ENCODE results near the gene ARID1A. TPM values are rescaled to one million over a fixed set of nuclear protein-coding genes. Genes with fewer than 3 reads are reported as not detected.

Gene ARID1A
- total and polyA plus RNA-seq, 2 experiments from 2014 or later = 50.0 to 104 TPM

DNA sequence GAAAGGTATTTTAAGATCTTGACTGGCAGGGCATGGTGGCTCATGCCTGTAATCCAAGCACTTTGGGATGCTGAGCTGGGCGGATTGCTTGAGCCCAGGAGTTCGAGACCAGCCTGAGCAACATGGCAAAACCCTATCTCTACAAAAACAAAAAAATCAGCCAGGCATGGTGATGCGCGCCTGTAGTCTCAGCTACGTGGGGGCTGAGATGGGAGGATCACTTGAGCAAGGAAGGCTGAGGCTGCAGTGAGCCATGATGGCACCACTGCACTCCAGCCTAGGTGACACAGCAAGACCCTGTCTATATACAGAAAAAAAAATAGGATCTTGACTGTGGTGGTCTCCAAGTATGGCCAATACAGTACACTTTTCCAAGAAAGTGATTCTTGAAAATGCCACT is 16.0 kb downstream of the ARID1A start:
- Histone ChIP-seq H3K36me3 (ENCODE audit: insufficient read depth) (no peaks in the 10 kb centered on the region), H4K20me1 (replicated peaks; ENCODE audit: insufficient read depth) (peaks cover 66% of the 10 kb centered on the region)
- H3K27ac Mint-ChIP-seq = no peak overlapping the region

More for the DNA sequence above, 16.0 kb downstream of the ARID1A start:
- Histone ChIP-seq H2AFZ (no peak overlapping the region), H3K27ac (ENCODE audit: low read depth) (no peak overlapping the region), H3K79me2 (replicated peaks; ENCODE audit: insufficient read depth) (peaks cover 100% of the 10 kb centered on the region), H3K27me3 (ENCODE audit: insufficient read depth) (no peaks in the 10 kb centered on the region), H3K9me2 (ENCODE audit: insufficient read depth) (no peaks in the 10 kb centered on the region), H3F3A (replicated peaks; ENCODE audit: low read depth) (no peaks in the 10 kb centered on the region), H3K4me1 (ENCODE audit: insufficient read depth) (peaks cover 26% of the 10 kb centered on the region), H3K4me3 (no peak overlapping the region), H3K4me2 (no peak overlapping the region)
- Mint-ChIP-seq H3K36me3 (ENCODE audit: low read depth) (peaks cover 27% of the 10 kb centered on the region; the same call in 2 of the 3 replicates), H3K4me3 (no peak overlapping the region), H3K9me3 (no peaks in the 10 kb centered on the region), H3K27me3 (ENCODE audit: insufficient read depth, low read depth, poor library complexity) (peaks cover 6% of the 10 kb centered on the region), H3K4me1 (peaks cover 30% of the 10 kb centered on the region)
- DNase-seq (ENCODE audit: low spot score) (no peak), ATAC-seq (no peak)
- TF ChIP-seq ZNF331 (CRISPR knock-in tag; IDR thresholded peaks at IDR 0.05; ENCODE audit: low read depth) (no peak), NANOG (IDR thresholded peaks at IDR 0.05; ENCODE audit: borderline replicate concordance) (no peak), STAT1 (IDR thresholded peaks at IDR 0.05; ENCODE audit: unreplicated experiment) (no peak), EZH2phosphoT487 (IDR thresholded peaks at IDR 0.05; ENCODE audit: unreplicated experiment) (no peak), POLR2AphosphoS5 (IDR thresholded peaks at IDR 0.05; ENCODE audit: low read depth) (no peak), EZH2 (IDR thresholded peaks at IDR 0.05; ENCODE audit: low read depth, unreplicated experiment) (no peak)
- TF ChIP-seq, protein P1, sequence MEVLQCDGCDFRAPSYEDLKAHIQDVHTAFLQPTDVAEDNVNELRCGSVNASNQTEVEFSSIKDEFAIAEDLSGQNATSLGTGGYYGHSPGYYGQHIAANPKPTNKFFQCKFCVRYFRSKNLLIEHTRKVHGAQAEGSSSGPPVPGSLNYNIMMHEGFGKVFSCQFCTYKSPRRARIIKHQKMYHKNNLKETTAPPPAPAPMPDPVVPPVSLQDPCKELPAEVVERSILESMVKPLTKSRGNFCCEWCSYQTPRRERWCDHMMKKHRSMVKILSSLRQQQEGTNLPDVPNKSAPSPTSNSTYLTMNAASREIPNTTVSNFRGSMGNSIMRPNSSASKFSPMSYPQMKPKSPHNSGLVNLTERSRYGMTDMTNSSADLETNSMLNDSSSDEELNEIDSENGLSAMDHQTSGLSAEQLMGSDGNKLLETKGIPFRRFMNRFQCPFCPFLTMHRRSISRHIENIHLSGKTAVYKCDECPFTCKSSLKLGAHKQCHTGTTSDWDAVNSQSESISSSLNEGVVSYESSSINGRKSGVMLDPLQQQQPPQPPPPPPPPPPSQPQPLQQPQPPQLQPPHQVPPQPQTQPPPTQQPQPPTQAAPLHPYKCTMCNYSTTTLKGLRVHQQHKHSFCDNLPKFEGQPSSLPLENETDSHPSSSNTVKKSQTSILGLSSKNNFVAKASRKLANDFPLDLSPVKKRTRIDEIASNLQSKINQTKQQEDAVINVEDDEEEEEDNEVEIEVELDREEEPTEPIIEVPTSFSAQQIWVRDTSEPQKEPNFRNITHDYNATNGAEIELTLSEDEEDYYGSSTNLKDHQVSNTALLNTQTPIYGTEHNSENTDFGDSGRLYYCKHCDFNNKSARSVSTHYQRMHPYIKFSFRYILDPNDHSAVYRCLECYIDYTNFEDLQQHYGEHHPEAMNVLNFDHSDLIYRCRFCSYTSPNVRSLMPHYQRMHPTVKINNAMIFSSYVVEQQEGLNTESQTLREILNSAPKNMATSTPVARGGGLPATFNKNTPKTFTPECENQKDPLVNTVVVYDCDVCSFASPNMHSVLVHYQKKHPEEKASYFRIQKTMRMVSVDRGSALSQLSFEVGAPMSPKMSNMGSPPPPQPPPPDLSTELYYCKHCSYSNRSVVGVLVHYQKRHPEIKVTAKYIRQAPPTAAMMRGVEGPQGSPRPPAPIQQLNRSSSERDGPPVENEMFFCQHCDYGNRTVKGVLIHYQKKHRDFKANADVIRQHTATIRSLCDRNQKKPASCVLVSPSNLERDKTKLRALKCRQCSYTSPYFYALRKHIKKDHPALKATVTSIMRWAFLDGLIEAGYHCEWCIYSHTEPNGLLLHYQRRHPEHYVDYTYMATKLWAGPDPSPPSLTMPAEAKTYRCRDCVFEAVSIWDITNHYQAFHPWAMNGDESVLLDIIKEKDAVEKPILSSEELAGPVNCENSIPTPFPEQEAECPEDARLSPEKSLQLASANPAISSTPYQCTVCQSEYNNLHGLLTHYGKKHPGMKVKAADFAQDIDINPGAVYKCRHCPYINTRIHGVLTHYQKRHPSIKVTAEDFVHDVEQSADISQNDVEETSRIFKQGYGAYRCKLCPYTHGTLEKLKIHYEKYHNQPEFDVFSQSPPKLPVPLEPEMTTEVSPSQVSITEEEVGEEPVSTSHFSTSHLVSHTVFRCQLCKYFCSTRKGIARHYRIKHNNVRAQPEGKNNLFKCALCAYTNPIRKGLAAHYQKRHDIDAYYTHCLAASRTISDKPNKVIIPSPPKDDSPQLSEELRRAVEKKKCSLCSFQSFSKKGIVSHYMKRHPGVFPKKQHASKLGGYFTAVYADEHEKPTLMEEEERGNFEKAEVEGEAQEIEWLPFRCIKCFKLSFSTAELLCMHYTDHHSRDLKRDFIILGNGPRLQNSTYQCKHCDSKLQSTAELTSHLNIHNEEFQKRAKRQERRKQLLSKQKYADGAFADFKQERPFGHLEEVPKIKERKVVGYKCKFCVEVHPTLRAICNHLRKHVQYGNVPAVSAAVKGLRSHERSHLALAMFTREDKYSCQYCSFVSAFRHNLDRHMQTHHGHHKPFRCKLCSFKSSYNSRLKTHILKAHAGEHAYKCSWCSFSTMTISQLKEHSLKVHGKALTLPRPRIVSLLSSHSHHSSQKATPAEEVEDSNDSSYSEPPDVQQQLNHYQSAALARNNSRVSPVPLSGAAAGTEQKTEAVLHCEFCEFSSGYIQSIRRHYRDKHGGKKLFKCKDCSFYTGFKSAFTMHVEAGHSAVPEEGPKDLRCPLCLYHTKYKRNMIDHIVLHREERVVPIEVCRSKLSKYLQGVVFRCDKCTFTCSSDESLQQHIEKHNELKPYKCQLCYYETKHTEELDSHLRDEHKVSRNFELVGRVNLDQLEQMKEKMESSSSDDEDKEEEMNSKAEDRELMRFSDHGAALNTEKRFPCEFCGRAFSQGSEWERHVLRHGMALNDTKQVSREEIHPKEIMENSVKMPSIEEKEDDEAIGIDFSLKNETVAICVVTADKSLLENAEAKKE (CRISPR knock-in tag; IDR thresholded peaks at IDR 0.05) = no peak
- TF ChIP-seq, protein P2, sequence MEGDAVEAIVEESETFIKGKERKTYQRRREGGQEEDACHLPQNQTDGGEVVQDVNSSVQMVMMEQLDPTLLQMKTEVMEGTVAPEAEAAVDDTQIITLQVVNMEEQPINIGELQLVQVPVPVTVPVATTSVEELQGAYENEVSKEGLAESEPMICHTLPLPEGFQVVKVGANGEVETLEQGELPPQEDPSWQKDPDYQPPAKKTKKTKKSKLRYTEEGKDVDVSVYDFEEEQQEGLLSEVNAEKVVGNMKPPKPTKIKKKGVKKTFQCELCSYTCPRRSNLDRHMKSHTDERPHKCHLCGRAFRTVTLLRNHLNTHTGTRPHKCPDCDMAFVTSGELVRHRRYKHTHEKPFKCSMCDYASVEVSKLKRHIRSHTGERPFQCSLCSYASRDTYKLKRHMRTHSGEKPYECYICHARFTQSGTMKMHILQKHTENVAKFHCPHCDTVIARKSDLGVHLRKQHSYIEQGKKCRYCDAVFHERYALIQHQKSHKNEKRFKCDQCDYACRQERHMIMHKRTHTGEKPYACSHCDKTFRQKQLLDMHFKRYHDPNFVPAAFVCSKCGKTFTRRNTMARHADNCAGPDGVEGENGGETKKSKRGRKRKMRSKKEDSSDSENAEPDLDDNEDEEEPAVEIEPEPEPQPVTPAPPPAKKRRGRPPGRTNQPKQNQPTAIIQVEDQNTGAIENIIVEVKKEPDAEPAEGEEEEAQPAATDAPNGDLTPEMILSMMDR (conservative IDR thresholded peaks at IDR 0.05; ENCODE audit: low read depth in 2 of 2) = no peak

Measured in GM23338 (cell line).